RWPE1 (cell line): ENCODE results near the gene PDE4B.
"Not testable (repeated sequence)": the region's sequence is repeated elsewhere in the genome, so short reads cannot be mapped to it uniquely, and the experiment has no call there.

Source experiments
- CTCF ChIA-PET: fragments of 350-600 bp; sonication (Branson Sonifier 250); formaldehyde crosslinking; extraction: SDS; loops from one replicate; lab custom pipeline; 2021; lab: Yijun Ruan, JAX
- POLR2A ChIA-PET: fragments of 400-600 bp; formaldehyde crosslinking; extraction: SDS; loops from one replicate; lab custom pipeline; 2020; ENCODE audit warnings: antibody characterized with exemption; ENCODE audit not compliant: low non-redundant PET; lab: Yijun Ruan, JAX
- DNase-seq: peaks from one replicate; pipeline ENCODE4 v3.0.0; 2012; ENCODE audit warnings: low spot score
- H3K27ac ChIP-seq: fragments of 450-650 bp; 2 replicates; pipeline ENCODE4 v1.5.1; 2017
- TF ChIP-seq, protein P1 (sequence below): fragments of 450-650 bp; conservative IDR thresholded peaks from 2 replicates; pipeline ENCODE4 v1.5.1; 2017; ENCODE audit warnings: low read depth, mild to moderate bottlenecking

Gene PDE4B

DNA sequence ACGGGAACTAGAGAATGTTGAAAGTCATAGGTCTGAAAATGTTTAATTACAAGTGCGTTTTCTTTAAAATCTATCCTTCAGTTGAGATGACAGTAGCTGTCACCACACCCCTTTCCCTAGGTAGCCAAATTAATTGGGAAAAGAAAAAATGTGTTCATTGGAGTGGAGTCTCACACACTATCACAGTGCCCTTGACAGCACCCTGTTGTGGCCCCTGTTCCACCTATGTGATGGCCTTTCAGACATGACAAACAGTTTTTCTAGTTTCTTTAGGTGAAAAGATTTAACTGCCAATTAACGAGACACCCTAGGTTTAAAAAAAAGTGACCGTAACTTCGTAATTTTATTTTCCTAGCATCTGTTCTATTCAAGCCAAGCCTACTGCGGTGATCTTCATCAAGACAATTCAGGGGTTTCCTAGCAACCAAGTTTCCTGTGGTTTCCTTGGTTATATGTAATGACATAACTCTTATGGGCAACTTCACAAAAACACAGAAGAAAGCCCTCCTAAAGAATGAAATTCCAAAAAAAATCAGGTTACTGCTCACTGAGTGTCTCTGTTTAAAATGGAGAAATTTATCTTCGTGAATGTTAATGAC lies 298.3 kb downstream of the PDE4B start:
- DNase-seq = no peak

DNA sequence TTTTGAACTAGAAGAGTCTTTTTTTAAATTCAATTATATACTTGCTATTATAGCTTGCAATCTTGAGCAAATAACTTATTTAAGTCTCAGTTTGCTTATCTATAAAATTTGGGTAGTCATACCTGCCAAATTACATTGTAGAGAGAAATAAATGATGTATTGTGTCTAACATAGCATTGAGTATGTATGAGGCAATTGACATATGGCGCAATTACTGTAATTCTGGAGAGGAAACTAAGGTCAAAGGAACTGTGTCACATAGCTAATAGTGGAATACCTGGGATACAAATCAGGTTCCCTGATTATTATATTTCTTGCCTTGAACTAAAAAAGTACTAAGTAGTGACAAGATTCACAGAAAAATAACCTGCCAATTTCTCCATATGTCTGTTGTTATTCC lies 302.5 kb downstream of the PDE4B start:
- TF ChIP-seq, protein P1, sequence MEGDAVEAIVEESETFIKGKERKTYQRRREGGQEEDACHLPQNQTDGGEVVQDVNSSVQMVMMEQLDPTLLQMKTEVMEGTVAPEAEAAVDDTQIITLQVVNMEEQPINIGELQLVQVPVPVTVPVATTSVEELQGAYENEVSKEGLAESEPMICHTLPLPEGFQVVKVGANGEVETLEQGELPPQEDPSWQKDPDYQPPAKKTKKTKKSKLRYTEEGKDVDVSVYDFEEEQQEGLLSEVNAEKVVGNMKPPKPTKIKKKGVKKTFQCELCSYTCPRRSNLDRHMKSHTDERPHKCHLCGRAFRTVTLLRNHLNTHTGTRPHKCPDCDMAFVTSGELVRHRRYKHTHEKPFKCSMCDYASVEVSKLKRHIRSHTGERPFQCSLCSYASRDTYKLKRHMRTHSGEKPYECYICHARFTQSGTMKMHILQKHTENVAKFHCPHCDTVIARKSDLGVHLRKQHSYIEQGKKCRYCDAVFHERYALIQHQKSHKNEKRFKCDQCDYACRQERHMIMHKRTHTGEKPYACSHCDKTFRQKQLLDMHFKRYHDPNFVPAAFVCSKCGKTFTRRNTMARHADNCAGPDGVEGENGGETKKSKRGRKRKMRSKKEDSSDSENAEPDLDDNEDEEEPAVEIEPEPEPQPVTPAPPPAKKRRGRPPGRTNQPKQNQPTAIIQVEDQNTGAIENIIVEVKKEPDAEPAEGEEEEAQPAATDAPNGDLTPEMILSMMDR = no peak
- POLR2A ChIA-PET = no interaction called here
- no peak overlapping the region for H3K27ac ChIP-seq
- CTCF ChIA-PET = no interaction called here
- no peak for DNase-seq

More for the DNA sequence above, 298.3 kb downstream of the PDE4B start:
- no peak overlapping the region for H3K27ac ChIP-seq
- CTCF ChIA-PET = no interaction called here
- TF ChIP-seq, protein P1 = no peak
- POLR2A ChIA-PET = no interaction called here

DNA sequence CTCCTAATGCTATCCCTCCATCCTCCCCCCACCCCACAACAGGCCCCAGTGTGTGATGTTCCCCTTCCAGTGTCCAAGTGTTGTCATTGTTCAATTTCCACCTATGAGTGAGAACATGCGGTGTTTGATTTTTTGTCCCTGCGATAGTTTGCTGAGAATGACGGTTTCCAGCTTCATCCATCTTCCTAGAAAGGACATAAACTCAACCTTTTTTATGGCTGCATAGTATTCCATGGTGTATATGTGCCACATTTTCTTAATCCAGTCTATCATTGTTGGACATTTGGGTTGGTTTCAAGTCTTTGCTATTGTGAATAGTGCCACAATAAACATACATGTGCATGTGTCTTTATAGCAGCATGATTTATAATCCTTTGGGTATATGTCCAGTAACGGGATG lies 308.3 kb downstream of the PDE4B start:
- CTCF ChIA-PET, DNase-seq, H3K27ac ChIP-seq, POLR2A ChIA-PET: not testable (repeated sequence)

DNA sequence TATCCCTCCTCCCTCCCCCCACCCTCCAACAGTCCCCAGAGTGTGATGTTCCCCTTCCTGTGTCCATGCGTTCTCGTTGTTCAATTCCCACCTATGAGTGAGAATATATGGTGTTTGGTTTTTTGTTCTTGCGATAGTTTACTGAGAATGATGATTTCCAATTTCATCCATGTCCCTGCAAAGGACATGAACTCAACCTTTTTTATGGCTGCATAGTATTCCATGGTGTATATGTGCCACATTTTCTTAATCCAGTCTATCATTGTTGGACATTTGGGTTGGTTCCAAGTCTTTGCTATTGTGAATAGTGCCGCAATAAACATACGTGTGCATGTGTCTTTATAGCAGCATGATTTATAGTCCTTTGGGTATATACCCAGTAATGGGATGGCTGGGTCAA lies 311.4 kb downstream of the PDE4B start:
- POLR2A ChIA-PET, DNase-seq, CTCF ChIA-PET, H3K27ac ChIP-seq: not testable (repeated sequence)

DNA sequence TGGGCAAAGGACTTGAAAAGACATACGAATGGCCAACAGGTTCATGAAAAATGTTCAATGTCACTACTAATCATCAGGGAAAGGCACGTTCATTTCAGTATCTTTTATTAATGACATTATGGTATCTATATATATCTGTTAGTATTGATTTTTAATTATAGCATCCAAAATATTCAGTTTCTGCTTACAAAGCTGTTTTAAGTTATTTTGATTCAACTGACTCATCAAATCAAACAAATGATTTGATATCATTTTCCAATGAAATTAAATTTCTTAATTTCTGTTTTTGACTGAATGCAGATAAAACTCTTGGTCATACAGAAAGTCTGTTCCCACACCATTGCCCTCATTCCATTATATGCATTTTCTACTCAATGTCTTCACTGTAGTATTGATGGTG lies 315.9 kb downstream of the PDE4B start:
- no peak overlapping the region for H3K27ac ChIP-seq
- TF ChIP-seq, protein P1 = no peak
- ChIA-PET POLR2A (no interaction called here), CTCF (no interaction called here)
- no peak for DNase-seq

DNA sequence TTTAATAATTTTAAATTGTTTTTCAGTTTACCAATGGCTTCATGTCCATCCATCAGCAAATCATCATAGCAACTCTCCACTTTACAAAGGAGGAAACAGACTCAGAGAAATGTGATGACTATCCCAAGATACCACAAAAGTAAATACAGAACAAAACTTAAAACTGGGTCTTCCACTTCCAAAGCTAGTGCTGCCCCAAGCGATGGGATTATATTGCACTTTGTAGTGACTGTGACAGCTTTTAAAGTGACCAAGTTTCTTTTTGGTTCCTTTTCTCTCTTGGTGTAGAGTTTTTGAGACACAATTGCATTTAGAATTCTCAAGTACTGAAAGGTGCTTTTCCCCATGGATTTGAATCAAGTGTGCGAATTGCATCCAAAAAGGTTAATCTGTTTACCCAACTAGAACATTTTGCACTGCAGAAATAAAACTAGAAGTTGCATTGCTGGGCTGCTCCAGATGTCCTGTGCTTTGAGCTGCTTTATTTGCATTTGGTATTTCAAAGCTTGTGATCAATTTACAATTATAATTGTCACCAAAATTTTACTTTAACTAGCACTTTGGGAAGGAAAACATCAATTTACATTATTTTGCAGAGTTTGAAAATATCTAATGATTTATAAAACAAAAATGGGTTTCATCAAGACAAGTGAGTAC lies 320.2 kb downstream of the PDE4B start:
- H3K27ac ChIP-seq = no peak overlapping the region
- ChIA-PET POLR2A (no interaction called here), CTCF (no interaction called here)
- no peak for DNase-seq
- TF ChIP-seq, protein P1 = no peak

DNA sequence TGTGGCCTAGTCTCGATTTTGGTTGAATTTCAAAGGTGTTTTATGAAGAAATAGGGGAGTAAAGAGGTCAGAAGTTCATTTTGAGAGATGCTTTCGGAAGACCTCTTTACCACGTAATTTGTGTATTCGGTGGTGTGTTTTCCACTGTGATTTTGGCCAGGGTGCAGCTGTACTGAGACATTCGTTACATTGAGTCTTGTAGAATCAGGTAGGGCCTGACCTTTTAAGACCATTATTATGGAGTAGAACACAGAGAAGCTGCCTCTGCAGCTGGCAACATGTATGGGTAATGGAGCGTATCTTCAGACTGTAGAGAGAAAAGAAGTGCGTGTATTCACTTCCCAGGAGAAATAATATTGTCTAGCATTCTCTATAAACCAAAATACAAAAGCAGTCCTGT lies 326.5 kb downstream of the PDE4B start:
- TF ChIP-seq, protein P1 = no peak
- ChIA-PET CTCF (no interaction called here), POLR2A (no interaction called here)
- no peak overlapping the region for H3K27ac ChIP-seq
- DNase-seq = no peak
